Measurements from ENCODE around the gene GABRA5. TPM values are rescaled to one million over a fixed set of nuclear protein-coding genes. Genes with fewer than 3 reads are reported as not detected.

The GABRA5 gene
- total and polyA plus RNA-seq, 2 donors (not counting 1 experiment from before 2014, with no cell fraction given) = 0.23 TPM; not detected in 1

- H3K9me3 ChIP-seq (ENCODE audit: control insufficient read depth, insufficient read depth, low read depth, low read length) = no peaks in the 10 kb centered on the region
- H3K4me1 ChIP-seq (ENCODE audit: control insufficient read depth, extremely low read depth, insufficient read depth, low read length) = no peaks in the 10 kb centered on the region
- H3K27me3 ChIP-seq (ENCODE audit: control insufficient read depth, insufficient read depth, low read length) = no peaks in the 10 kb centered on the region
- DNase-seq (ENCODE audit: low read depth in 2 of 2) = no peak
- H4K20me1 ChIP-seq (ENCODE audit: control insufficient read depth, extremely low read depth, insufficient read depth, low read length) = no peaks in the 10 kb centered on the region
- H3K27ac ChIP-seq (ENCODE audit: insufficient read depth, low read length) = no peak overlapping the region
- H3K9ac ChIP-seq (ENCODE audit: insufficient read depth, low read length) = no peak overlapping the region
- no peaks in the 10 kb centered on the region for H3K79me2 ChIP-seq (ENCODE audit: control insufficient read depth, insufficient read depth, low read length)
- H3K4me2 ChIP-seq (ENCODE audit: extremely low read depth, insufficient read depth, low read length) = no peak overlapping the region
- H3K36me3 ChIP-seq (ENCODE audit: control insufficient read depth, insufficient read depth, low read length) = no peaks in the 10 kb centered on the region
- no peak overlapping the region for H3K4me3 ChIP-seq (replicated peaks in 1 of 4; ENCODE audit: control extremely low read depth in 1 of 4, insufficient read depth in 1 of 4, low read depth in 3 of 4, low read length in 4 of 4)
- H2AFZ ChIP-seq (ENCODE audit: low read length) = no peak overlapping the region
- TF ChIP-seq, protein P1, sequence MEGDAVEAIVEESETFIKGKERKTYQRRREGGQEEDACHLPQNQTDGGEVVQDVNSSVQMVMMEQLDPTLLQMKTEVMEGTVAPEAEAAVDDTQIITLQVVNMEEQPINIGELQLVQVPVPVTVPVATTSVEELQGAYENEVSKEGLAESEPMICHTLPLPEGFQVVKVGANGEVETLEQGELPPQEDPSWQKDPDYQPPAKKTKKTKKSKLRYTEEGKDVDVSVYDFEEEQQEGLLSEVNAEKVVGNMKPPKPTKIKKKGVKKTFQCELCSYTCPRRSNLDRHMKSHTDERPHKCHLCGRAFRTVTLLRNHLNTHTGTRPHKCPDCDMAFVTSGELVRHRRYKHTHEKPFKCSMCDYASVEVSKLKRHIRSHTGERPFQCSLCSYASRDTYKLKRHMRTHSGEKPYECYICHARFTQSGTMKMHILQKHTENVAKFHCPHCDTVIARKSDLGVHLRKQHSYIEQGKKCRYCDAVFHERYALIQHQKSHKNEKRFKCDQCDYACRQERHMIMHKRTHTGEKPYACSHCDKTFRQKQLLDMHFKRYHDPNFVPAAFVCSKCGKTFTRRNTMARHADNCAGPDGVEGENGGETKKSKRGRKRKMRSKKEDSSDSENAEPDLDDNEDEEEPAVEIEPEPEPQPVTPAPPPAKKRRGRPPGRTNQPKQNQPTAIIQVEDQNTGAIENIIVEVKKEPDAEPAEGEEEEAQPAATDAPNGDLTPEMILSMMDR (conservative IDR thresholded peaks at IDR 0.05 in 1 of 2, IDR thresholded peaks at IDR 0.05 in 1 of 2; ENCODE audit: low read depth in 1 of 2, low read length in 2 of 2) = no peak
- TF ChIP-seq EZH2 (IDR thresholded peaks at IDR 0.05; ENCODE audit: low read length, missing control alignments) = no peak
Measured at GRCh38 chr15:26926081-26926480, 59.2 kb downstream of the GABRA5 start.

DNA sequence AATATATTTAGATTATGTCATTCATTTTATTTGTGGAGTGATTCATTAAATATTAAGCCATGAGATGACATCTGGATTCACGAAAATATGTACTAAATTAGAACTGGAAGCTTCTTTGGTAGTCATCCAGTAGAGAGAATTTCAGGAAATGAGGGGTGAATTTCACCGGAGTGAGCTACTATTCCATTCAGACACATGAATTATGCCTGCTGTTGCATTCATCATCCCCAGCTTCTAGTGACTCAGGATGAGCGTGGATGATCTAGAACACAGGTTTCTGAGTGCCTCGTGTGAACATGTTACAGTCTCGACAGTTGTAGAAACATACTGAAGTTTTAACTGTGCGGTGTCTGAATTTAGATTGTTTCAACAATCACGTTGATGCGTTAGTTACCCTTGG lies 61.2 kb downstream of the GABRA5 start:
- no peaks in the 10 kb centered on the region for H4K20me1 ChIP-seq (ENCODE audit: control insufficient read depth, extremely low read depth, insufficient read depth, low read length)
- no peak overlapping the region for H3K4me3 ChIP-seq (replicated peaks in 1 of 4; ENCODE audit: control extremely low read depth in 1 of 4, insufficient read depth in 1 of 4, low read depth in 3 of 4, low read length in 4 of 4)
- no peaks in the 10 kb centered on the region for H3K79me2 ChIP-seq (ENCODE audit: control insufficient read depth, insufficient read depth, low read length)
- H3K9ac ChIP-seq (ENCODE audit: insufficient read depth, low read length) = no peak overlapping the region
- peak in 1 of 2 donors; percentile 0 for DNase-seq (ENCODE audit: low read depth in 2 of 2)
- no peak overlapping the region for H2AFZ ChIP-seq (ENCODE audit: low read length)
- no peak for TF ChIP-seq EZH2 (IDR thresholded peaks at IDR 0.05; ENCODE audit: low read length, missing control alignments)
- TF ChIP-seq, protein P1 (conservative IDR thresholded peaks at IDR 0.05 in 1 of 2, IDR thresholded peaks at IDR 0.05 in 1 of 2; ENCODE audit: low read depth in 1 of 2, low read length in 2 of 2) = no peak
- H3K9me3 ChIP-seq (ENCODE audit: control insufficient read depth, insufficient read depth, low read depth, low read length) = no peaks in the 10 kb centered on the region
- no peak overlapping the region for H3K27ac ChIP-seq (ENCODE audit: insufficient read depth, low read length)
- H3K27me3 ChIP-seq (ENCODE audit: control insufficient read depth, insufficient read depth, low read length) = no peaks in the 10 kb centered on the region
- H3K4me1 ChIP-seq (ENCODE audit: control insufficient read depth, extremely low read depth, insufficient read depth, low read length) = no peaks in the 10 kb centered on the region
- H3K36me3 ChIP-seq (ENCODE audit: control insufficient read depth, insufficient read depth, low read length) = no peaks in the 10 kb centered on the region
- no peak overlapping the region for H3K4me2 ChIP-seq (ENCODE audit: extremely low read depth, insufficient read depth, low read length)

GRCh38 chr15:26929588-26929987 lies 62.7 kb downstream of the GABRA5 start:
- TF ChIP-seq, protein P1 (conservative IDR thresholded peaks at IDR 0.05 in 1 of 2, IDR thresholded peaks at IDR 0.05 in 1 of 2; ENCODE audit: low read depth in 1 of 2, low read length in 2 of 2) = no peak
- no peak for TF ChIP-seq EZH2 (IDR thresholded peaks at IDR 0.05; ENCODE audit: low read length, missing control alignments)
- no peaks in the 10 kb centered on the region for H3K36me3 ChIP-seq (ENCODE audit: control insufficient read depth, insufficient read depth, low read length)

More at GRCh38 chr15:26929588-26929987, 62.7 kb downstream of the GABRA5 start:
- Histone ChIP-seq H4K20me1 (ENCODE audit: control insufficient read depth, extremely low read depth, insufficient read depth, low read length) (no peaks in the 10 kb centered on the region), H3K79me2 (ENCODE audit: control insufficient read depth, insufficient read depth, low read length) (no peaks in the 10 kb centered on the region), H3K4me2 (ENCODE audit: extremely low read depth, insufficient read depth, low read length) (no peak overlapping the region), H2AFZ (ENCODE audit: low read length) (no peak overlapping the region), H3K4me1 (ENCODE audit: control insufficient read depth, extremely low read depth, insufficient read depth, low read length) (no peaks in the 10 kb centered on the region), H3K9ac (ENCODE audit: insufficient read depth, low read length) (no peak overlapping the region), H3K9me3 (ENCODE audit: control insufficient read depth, insufficient read depth, low read depth, low read length) (no peaks in the 10 kb centered on the region), H3K27ac (ENCODE audit: insufficient read depth, low read length) (no peak overlapping the region), H3K27me3 (ENCODE audit: control insufficient read depth, insufficient read depth, low read length) (no peaks in the 10 kb centered on the region), H3K4me3 (replicated peaks in 1 of 4; ENCODE audit: control extremely low read depth in 1 of 4, insufficient read depth in 1 of 4, low read depth in 3 of 4, low read length in 4 of 4) (no peak overlapping the region)
- no peak for DNase-seq (ENCODE audit: low read depth in 2 of 2)
